Activated CD8-positive, alpha-beta memory T cell treated with anti-CD3 and anti-CD28 coated beads for 4 hours (primary cell): ENCODE data around the gene GSC2.
"Not testable (repeated sequence)": the region's sequence is repeated elsewhere in the genome, so short reads cannot be mapped to it uniquely, and the experiment has no call there.

ENCODE experiments used
- DNase-seq, 2 donors: peaks; one replicate each; pipeline ENCODE4 v3.0.0-alpha.2; 2020; ENCODE audit warnings: low read depth in 2 of 2

Gene GSC2

GRCh38 chr22:19178065-19178656, 28.1 kb upstream of the GSC2 start:
- peak; percentile 26 to 27 for DNase-seq

- DNase-seq = no peak
Measured at GRCh38 chr22:19177164-19178064, 27.3 kb upstream of the GSC2 start.

- DNase-seq = no peak
Measured at GRCh38 chr22:19176732-19177131, 26.6 kb upstream of the GSC2 start.

GRCh38 chr22:19176175-19176643, 26.1 kb upstream of the GSC2 start:
- no peak for DNase-seq

- DNase-seq = no peak
Measured at GRCh38 chr22:19175602-19176174, 25.6 kb upstream of the GSC2 start.

GRCh38 chr22:19175026-19175601, 25.0 kb upstream of the GSC2 start:
- DNase-seq = no peak

GRCh38 chr22:19174106-19175025, 24.3 kb upstream of the GSC2 start:
- DNase-seq = no peak

GRCh38 chr22:19173047-19174035, 23.2 kb upstream of the GSC2 start:
- no peak for DNase-seq

- no peak for DNase-seq
Measured at GRCh38 chr22:19172213-19173046, 22.3 kb upstream of the GSC2 start.

- DNase-seq = no peak
Measured at GRCh38 chr22:19169947-19170318, 19.8 kb upstream of the GSC2 start.

GRCh38 chr22:19169002-19169946, 19.2 kb upstream of the GSC2 start:
- no peak for DNase-seq

- DNase-seq = no peak
Measured at GRCh38 chr22:19168088-19168890, 18.2 kb upstream of the GSC2 start.

GRCh38 chr22:19167106-19167869, 17.2 kb upstream of the GSC2 start:
- DNase-seq = no peak

- no peak for DNase-seq
Measured at GRCh38 chr22:19166421-19166820, 16.3 kb upstream of the GSC2 start.

- no peak for DNase-seq
Measured at GRCh38 chr22:19164425-19164824, 14.3 kb upstream of the GSC2 start.

GRCh38 chr22:19158649-19159048, 8.6 kb upstream of the GSC2 start:
- not testable (repeated sequence) for DNase-seq
